PC-9 (cell line): ENCODE data around the gene ADAMTS4. TPM values are rescaled to one million over a fixed set of nuclear protein-coding genes. Genes with fewer than 3 reads are reported as not detected.

Experiments used
- BruUV-seq: library from RNA; stranded (reverse); fragments of 400-500 nt; replicated peaks from 2 replicates; lab custom pipeline; 2021; lab: Mats Ljungman, UMichigan
- CTCF ChIA-PET: fragments of 300-600 bp; sonication (Branson Sonifier 250); formaldehyde crosslinking; loops from one replicate; lab custom pipeline; 2022; ENCODE audit warnings: antibody characterized with exemption; lab: Charles Lee
- POLR2A ChIA-PET: fragments of 300-600 bp; sonication (Branson Sonifier 250); formaldehyde crosslinking; loops from one replicate; lab custom pipeline; 2022; ENCODE audit warnings: antibody characterized with exemption; ENCODE audit not compliant: unreplicated experiment; lab: Charles Lee
- DNase-seq, 2 experiments: peaks; one replicate each; pipeline versions ENCODE4 v3.0.0 to v3.0.0-alpha.2; 2015 to 2022; ENCODE audit warnings: mixed read lengths in 1 of 2
- H2AFZ ChIP-seq: fragments of 200-600 bp; sonication (generic); 2 replicates; pipeline ENCODE4 v1.8.1; 2017; ENCODE audit warnings: antibody characterized with exemption
- H3F3A ChIP-seq: fragments of 200-600 bp; sonication (generic); 2 replicates; pipeline ENCODE4 v1.8.1; 2017; ENCODE audit warnings: antibody characterized with exemption, mild to moderate bottlenecking, low read depth; ENCODE audit not compliant: insufficient read depth
- H3K27ac ChIP-seq: fragments of 200-600 bp; sonication (generic); 2 replicates; pipeline ENCODE4 v1.6.1; 2016; ENCODE audit warnings: mixed run types
- H3K27me3 ChIP-seq: fragments of 200-600 bp; sonication (generic); 2 replicates; pipeline ENCODE4 v1.6.1; 2016; ENCODE audit warnings: low read depth, mixed run types; ENCODE audit not compliant: insufficient read depth
- H3K36me3 ChIP-seq: fragments of 200-600 bp; sonication (generic); 2 replicates; pipeline ENCODE4 v1.6.1; 2016; ENCODE audit warnings: low read depth, mixed run types
- H3K4me1 ChIP-seq: fragments of 200-600 bp; sonication (generic); replicated peaks from 2 replicates; pipeline ENCODE4 v1.6.1; 2016; ENCODE audit warnings: mixed run types; ENCODE audit not compliant: insufficient read depth
- H3K4me2 ChIP-seq: fragments of 200-600 bp; sonication (generic); 2 replicates; pipeline ENCODE4 v1.6.1; 2017; ENCODE audit warnings: mixed run types
- H3K4me3 ChIP-seq: fragments of 200-600 bp; sonication (generic); 2 replicates; pipeline ENCODE4 v1.6.1; 2016; ENCODE audit warnings: mixed run types
- H3K79me2 ChIP-seq: fragments of 200-600 bp; sonication (generic); 2 replicates; pipeline ENCODE4 v1.6.1; 2017; ENCODE audit warnings: low read depth, mixed run types
- H3K9me2 ChIP-seq: fragments of 200-600 bp; sonication (generic); 2 replicates; pipeline ENCODE4 v1.8.1; 2017; ENCODE audit warnings: mild to moderate bottlenecking; ENCODE audit not compliant: insufficient read depth
- H3K9me3 ChIP-seq: fragments of 200-600 bp; sonication (generic); 2 replicates; pipeline ENCODE4 v1.8.1; 2016; ENCODE audit warnings: low read depth; ENCODE audit not compliant: insufficient read depth
- H4K20me1 ChIP-seq: fragments of 200-600 bp; sonication (generic); 2 replicates; pipeline ENCODE4 v1.8.1; 2017; ENCODE audit not compliant: insufficient read depth
- EZH2 ChIP-seq: fragments of 200-600 bp; sonication (generic); IDR thresholded peaks from 2 replicates; pipeline ENCODE4 v1.8.0; 2017; ENCODE audit warnings: antibody characterized with exemption, low read depth
- intact Hi-C: fragments of 100-400 bp; cut with micrococcal nuclease; formaldehyde crosslinking; loops from one replicate; pipeline ENCODE4 v1.10.0; 2022; ENCODE audit not compliant: unreplicated experiment
- total RNA-seq: library from RNA; stranded (reverse); gene quantifications from 2 replicates; pipeline ENCODE4 v1.2.3, GENCODE V29; 2021
- TF ChIP-seq, protein P1 (sequence below): fragments of 200-600 bp; sonication (generic); conservative IDR thresholded peaks from 2 replicates; pipeline ENCODE4 v1.6.1; 2017; ENCODE audit warnings: mixed run types, antibody characterized with exemption, mild to moderate bottlenecking, moderate library complexity

ADAMTS4 gene
- total RNA-seq, 1 experiment from 2014 or later: not detected

DNA sequence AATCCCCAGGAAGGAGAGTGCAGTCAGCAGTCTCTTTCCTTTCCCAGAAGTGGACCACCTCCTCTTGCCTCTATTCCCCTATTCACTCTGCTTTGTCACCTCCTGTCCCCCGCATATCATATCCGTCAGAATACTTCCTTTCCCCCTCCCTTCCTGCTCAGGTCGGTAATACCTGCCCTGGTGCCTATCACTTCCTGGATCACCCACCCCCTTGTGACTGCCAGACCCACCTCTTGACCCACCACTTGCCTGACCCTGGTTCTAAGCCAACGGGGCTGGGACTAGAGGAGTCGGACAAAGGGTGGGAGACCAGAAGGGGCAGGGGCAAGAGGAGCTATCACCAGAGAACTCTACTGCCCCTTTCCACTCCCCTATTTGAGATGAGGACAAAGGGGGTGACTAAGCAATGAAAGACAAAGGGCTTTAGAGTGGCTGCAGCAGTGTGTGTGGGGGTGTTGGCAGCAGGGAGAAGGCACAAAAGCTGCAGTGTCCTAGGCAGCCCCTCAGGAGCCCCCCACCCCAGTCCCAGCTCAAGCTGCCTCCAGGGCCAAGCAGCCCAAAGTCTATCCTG is 1.7 kb upstream of the ADAMTS4 start:
- no TSS peak for BruUV-seq
- TF ChIP-seq, protein P1, sequence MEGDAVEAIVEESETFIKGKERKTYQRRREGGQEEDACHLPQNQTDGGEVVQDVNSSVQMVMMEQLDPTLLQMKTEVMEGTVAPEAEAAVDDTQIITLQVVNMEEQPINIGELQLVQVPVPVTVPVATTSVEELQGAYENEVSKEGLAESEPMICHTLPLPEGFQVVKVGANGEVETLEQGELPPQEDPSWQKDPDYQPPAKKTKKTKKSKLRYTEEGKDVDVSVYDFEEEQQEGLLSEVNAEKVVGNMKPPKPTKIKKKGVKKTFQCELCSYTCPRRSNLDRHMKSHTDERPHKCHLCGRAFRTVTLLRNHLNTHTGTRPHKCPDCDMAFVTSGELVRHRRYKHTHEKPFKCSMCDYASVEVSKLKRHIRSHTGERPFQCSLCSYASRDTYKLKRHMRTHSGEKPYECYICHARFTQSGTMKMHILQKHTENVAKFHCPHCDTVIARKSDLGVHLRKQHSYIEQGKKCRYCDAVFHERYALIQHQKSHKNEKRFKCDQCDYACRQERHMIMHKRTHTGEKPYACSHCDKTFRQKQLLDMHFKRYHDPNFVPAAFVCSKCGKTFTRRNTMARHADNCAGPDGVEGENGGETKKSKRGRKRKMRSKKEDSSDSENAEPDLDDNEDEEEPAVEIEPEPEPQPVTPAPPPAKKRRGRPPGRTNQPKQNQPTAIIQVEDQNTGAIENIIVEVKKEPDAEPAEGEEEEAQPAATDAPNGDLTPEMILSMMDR: no peak
- no peak for TF ChIP-seq EZH2
- DNase-seq: no peak
- Histone ChIP-seq H3K4me2 (no peak overlapping the region), H3K27ac (no peak overlapping the region), H2AFZ (no peak overlapping the region), H3K27me3 (no peaks in the 10 kb centered on the region), H3K79me2 (peaks cover 29% of the 10 kb centered on the region), H3K9me2 (no peaks in the 10 kb centered on the region), H3F3A (peaks cover 13% of the 10 kb centered on the region; the same call in 1 of the 2 replicates), H3K9me3 (no peaks in the 10 kb centered on the region), H3K4me1 (peaks cover 19% of the 10 kb centered on the region), H3K4me3 (no peak overlapping the region), H3K36me3 (peaks cover 9% of the 10 kb centered on the region), H4K20me1 (no peaks in the 10 kb centered on the region)
- ChIA-PET CTCF (interaction anchor here (0.6 kb wide), 1 partner anchor 179 kb away, joined by 6 read pairs; no protein-coding TSS in a partner anchor), POLR2A (interaction anchor here (0.6 kb wide), 1 partner anchor 910 kb away, joined by 5 read pairs; no protein-coding TSS in a partner anchor)
- intact Hi-C loops: no loop called here

DNA sequence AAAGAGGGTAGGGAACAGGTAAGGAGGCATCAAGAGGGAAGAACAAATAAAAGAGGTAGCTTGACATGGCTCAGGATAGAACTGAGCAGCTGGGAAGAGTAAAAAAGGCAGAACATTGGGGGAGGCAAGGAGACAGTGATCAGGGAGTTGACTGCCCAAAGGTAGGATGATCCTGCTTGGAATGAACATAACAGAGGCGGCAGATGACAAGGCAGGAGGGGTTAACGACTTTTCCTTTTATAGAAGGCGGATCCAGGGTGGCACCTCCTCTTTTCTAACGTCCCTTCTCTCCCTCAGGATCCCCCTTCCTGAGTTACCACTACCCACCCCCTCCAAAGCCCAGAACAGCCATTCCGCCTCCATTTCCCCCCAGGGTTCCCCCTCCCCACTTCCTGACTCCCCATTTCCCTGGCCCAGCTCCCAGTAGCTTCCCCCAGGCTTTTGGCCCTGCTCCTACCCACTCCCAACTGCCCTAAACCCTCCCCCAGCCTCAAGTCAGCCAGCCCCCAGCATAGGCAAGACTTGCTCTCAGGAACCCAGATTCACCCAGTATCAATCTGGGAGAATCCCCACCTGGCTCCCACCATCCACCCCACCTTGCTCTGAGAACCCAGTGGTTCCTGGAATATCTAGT is 769 bp upstream of the ADAMTS4 start:
- Histone ChIP-seq H3K36me3 (peaks cover 9% of the 10 kb centered on the region), H3K27ac (no peak overlapping the region), H3K4me3 (no peak overlapping the region), H2AFZ (no peak overlapping the region), H3K4me1 (peaks cover 19% of the 10 kb centered on the region), H3K27me3 (no peaks in the 10 kb centered on the region), H3K79me2 (peaks cover 22% of the 10 kb centered on the region), H3K9me2 (no peaks in the 10 kb centered on the region), H3K4me2 (no peak overlapping the region), H4K20me1 (no peaks in the 10 kb centered on the region), H3K9me3 (no peaks in the 10 kb centered on the region), H3F3A (peaks cover 13% of the 10 kb centered on the region; the same call in 1 of the 2 replicates)
- ChIA-PET POLR2A (no interaction called here), CTCF (no interaction called here)
- no peak for DNase-seq
- BruUV-seq: no TSS peak
- intact Hi-C loops: no loop called here
- TF ChIP-seq, protein P1: no peak
- TF ChIP-seq EZH2: no peak

DNA sequence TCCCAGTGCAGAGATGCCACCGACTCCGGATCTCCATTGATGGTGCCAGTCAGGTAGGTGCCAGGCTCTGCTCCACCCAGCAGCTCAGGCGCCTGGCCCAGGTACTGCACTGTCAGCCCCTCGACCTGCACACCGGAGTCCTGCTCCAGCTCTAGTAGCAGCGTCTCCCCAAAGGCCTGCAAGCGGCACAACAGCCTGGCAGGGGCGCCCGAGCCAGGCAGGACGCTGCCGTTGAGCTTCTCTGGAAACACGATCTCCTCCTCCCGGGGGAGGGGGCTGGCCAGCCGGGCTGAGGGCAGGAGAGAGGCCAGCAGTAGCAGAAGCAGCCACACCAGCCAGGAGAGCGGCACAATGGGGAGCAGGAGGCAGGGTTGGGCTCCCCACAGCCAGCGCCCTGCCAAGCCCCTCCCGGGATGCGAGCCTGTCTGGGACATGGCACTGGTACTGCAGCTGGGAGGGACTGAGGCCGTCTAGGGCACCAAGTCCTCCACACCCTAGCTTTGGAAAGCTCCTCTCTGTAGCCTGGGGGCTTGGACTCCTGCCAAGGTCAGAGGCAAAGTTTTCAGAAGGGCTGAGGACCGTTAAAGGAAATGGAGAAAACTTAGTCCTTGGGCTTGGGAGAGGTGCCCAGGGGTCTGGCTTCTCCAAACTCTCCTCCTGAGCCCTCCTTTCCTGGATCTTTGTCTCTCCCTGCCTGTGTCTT is 509 bp downstream of the ADAMTS4 start:
- H3K27me3 ChIP-seq: no peaks in the 10 kb centered on the region
- POLR2A ChIA-PET: no interaction called here
- no peak for TF ChIP-seq EZH2
- TF ChIP-seq, protein P1: no peak
- BruUV-seq: no TSS peak
- peaks cover 13% of the 10 kb centered on the region; the same call in 1 of the 2 replicates for H3F3A ChIP-seq
- no peaks in the 10 kb centered on the region for H3K9me3 ChIP-seq
- H3K79me2 ChIP-seq: peaks cover 9% of the 10 kb centered on the region
- no peak overlapping the region for H3K4me3 ChIP-seq
- intact Hi-C loops: no loop called here
- peak overlapping the region; percentile 54 for H3K4me2 ChIP-seq
- no peak overlapping the region for H2AFZ ChIP-seq
- peaks cover 19% of the 10 kb centered on the region for H3K4me1 ChIP-seq
- no peaks in the 10 kb centered on the region for H4K20me1 ChIP-seq
- no peak overlapping the region for H3K27ac ChIP-seq
- H3K36me3 ChIP-seq: no peaks in the 10 kb centered on the region
- CTCF ChIA-PET: interaction anchor here (0.7 to 1.1 kb wide), 2 partner anchors 27 to 191 kb away, joined by 3 read pairs; partner anchors contain the start of gene TOMM40L
- DNase-seq: peak; percentile 56 to 76
- no peaks in the 10 kb centered on the region for H3K9me2 ChIP-seq
